Measurements from ENCODE around the gene LDOC1.
"Not testable (repeated sequence)": the region's sequence is repeated elsewhere in the genome, so short reads cannot be mapped to it uniquely, and the experiment has no call there.

The LDOC1 gene

GRCh38 chrX:141158084-141158483, 18.8 kb downstream of the LDOC1 start:
- Histone ChIP-seq H3K4me3 (ENCODE audit: low read depth in 1 of 2, low read length in 2 of 2) (no peak overlapping the region), H3K9me3 (ENCODE audit: control insufficient read depth in 1 of 2, low read length in 2 of 2) (peaks cover 0 to 3% of the 10 kb centered on the region in 2 donors), H3K27ac (ENCODE audit: low read length) (no peak overlapping the region), H3K27me3 (ENCODE audit: low read depth, low read length) (no peaks in the 10 kb centered on the region), H3K36me3 (ENCODE audit: control insufficient read depth in 1 of 2, insufficient read depth in 2 of 2, low read length in 2 of 2) (no peaks in the 10 kb centered on the region), H3K4me1 (ENCODE audit: control insufficient read depth in 1 of 2, insufficient read depth in 2 of 2, low read length in 2 of 2) (no peaks in the 10 kb centered on the region)

- H3K4me3 ChIP-seq (ENCODE audit: low read depth in 1 of 2, low read length in 2 of 2); H3K27ac ChIP-seq (ENCODE audit: low read length); H3K4me1 ChIP-seq (ENCODE audit: control insufficient read depth in 1 of 2, insufficient read depth in 2 of 2, low read length in 2 of 2); H3K36me3 ChIP-seq (ENCODE audit: control insufficient read depth in 1 of 2, insufficient read depth in 2 of 2, low read length in 2 of 2); H3K9me3 ChIP-seq (ENCODE audit: control insufficient read depth in 1 of 2, low read length in 2 of 2); H3K27me3 ChIP-seq (ENCODE audit: low read depth, low read length): not testable (repeated sequence)
Measured at GRCh38 chrX:141155231-141155630, 21.7 kb downstream of the LDOC1 start.

GRCh38 chrX:141142946-141143345, 34.0 kb downstream of the LDOC1 start:
- no peaks in the 10 kb centered on the region for H3K27me3 ChIP-seq (ENCODE audit: low read depth, low read length)
- H3K4me1 ChIP-seq (ENCODE audit: control insufficient read depth in 1 of 2, insufficient read depth in 2 of 2, low read length in 2 of 2) = no peaks in the 10 kb centered on the region
- no peaks in the 10 kb centered on the region for H3K36me3 ChIP-seq (ENCODE audit: control insufficient read depth in 1 of 2, insufficient read depth in 2 of 2, low read length in 2 of 2)
- H3K9me3 ChIP-seq (ENCODE audit: control insufficient read depth in 1 of 2, low read length in 2 of 2) = peaks cover 0 to 4% of the 10 kb centered on the region in 2 donors
- no peak overlapping the region for H3K4me3 ChIP-seq (ENCODE audit: low read depth in 1 of 2, low read length in 2 of 2)
- H3K27ac ChIP-seq (ENCODE audit: low read length) = no peak overlapping the region

- H3K4me3 ChIP-seq (ENCODE audit: low read depth in 1 of 2, low read length in 2 of 2) = no peak overlapping the region
- no peak overlapping the region for H3K27ac ChIP-seq (ENCODE audit: low read length)
- H3K4me1 ChIP-seq (ENCODE audit: control insufficient read depth in 1 of 2, insufficient read depth in 2 of 2, low read length in 2 of 2) = no peaks in the 10 kb centered on the region
- no peaks in the 10 kb centered on the region for H3K9me3 ChIP-seq (ENCODE audit: control insufficient read depth in 1 of 2, low read length in 2 of 2)
- no peaks in the 10 kb centered on the region for H3K27me3 ChIP-seq (ENCODE audit: low read depth, low read length)
- H3K36me3 ChIP-seq (ENCODE audit: control insufficient read depth in 1 of 2, insufficient read depth in 2 of 2, low read length in 2 of 2) = no peaks in the 10 kb centered on the region
Measured at GRCh38 chrX:141133272-141133671, 43.7 kb downstream of the LDOC1 start.

GRCh38 chrX:141127146-141127545, 49.8 kb downstream of the LDOC1 start:
- Histone ChIP-seq H3K4me1 (ENCODE audit: control insufficient read depth in 1 of 2, insufficient read depth in 2 of 2, low read length in 2 of 2) (no peaks in the 10 kb centered on the region), H3K27me3 (ENCODE audit: low read depth, low read length) (no peaks in the 10 kb centered on the region), H3K27ac (ENCODE audit: low read length) (no peak overlapping the region), H3K36me3 (ENCODE audit: control insufficient read depth in 1 of 2, insufficient read depth in 2 of 2, low read length in 2 of 2) (no peaks in the 10 kb centered on the region), H3K9me3 (ENCODE audit: control insufficient read depth in 1 of 2, low read length in 2 of 2) (no peaks in the 10 kb centered on the region), H3K4me3 (ENCODE audit: low read depth in 1 of 2, low read length in 2 of 2) (no peak overlapping the region)

Data from muscle layer of duodenum (tissue), 2 donors.